Spleen (tissue), 7 donors: Measurements from ENCODE around the gene AKR1C1.
"Not testable (repeated sequence)": the region's sequence is repeated elsewhere in the genome, so short reads cannot be mapped to it uniquely, and the experiment has no call there.

Experiments used
- CTCF ChIP-seq, 11 experiments: fragments of 200-600 bp in 7 of 11; fragments of 450-650 bp in 4 of 11; sonication (generic) in 4 of 11; IDR thresholded peaks in 8 of 11; conservative IDR thresholded peaks in 3 of 11; 1 replicate in 7 of 11; 2 replicates in 4 of 11; pipeline versions ENCODE4 v1.4.0 to v1.8.0; 2016 to 2021; ENCODE audit warnings: antibody characterized with exemption in 11 of 11, inconsistent platforms in 4 of 11, mild to moderate bottlenecking in 1 of 11
- POLR2A ChIP-seq, 3 donors: fragments of 450-650 bp; IDR thresholded peaks; one replicate each; pipeline ENCODE4 v1.5.1; 2017; ENCODE audit warnings: antibody characterized with exemption in 3 of 3, mild to moderate bottlenecking in 1 of 3
- POLR2AphosphoS5 ChIP-seq, 3 donors: sonication (generic); formaldehyde crosslinking; IDR thresholded peaks; one replicate each; pipeline ENCODE4 v1.5.1; 2017; ENCODE audit warnings: antibody characterized with exemption in 3 of 3
- donor health status: DM: no; HTN: no; CAD: no; lungs with moderate emphysema.
- donor health status: DM: no; HTN: no; CAD: no.
- donor health status: DM: no; HTN: no; CAD: no.

- TF ChIP-seq CTCF (IDR thresholded peaks at IDR 0.05 in 8 of 11, conservative IDR thresholded peaks at IDR 0.05 in 3 of 11); POLR2A (IDR thresholded peaks at IDR 0.05); POLR2AphosphoS5 (IDR thresholded peaks at IDR 0.05): not testable (repeated sequence)
These were observed 570 bp downstream of the AKR1C1 start for GRCh38 chr10:4963815-4964154.
